A549 (cell line): ENCODE measurements around the gene GHRHR. TPM values are rescaled to one million over a fixed set of nuclear protein-coding genes. Genes with fewer than 3 reads are reported as not detected.

ENCODE experiments used
- ATAC-seq, 2 experiments: fragments of 200-7000 bp in 1 of 2; fragments of >200 bp in 1 of 2; cut with Nextera tagmentation in 1 of 2; cut with Tn5 transposase in 1 of 2; 3 replicates each; pipeline versions ENCODE4 v1.8.0 to v1.9.1; 2018 to 2020; ENCODE audit warnings: mild to moderate bottlenecking in 1 of 2, moderate library complexity in 1 of 2
- CTCF ChIA-PET: fragments of 300-600 bp; sonication (Branson Sonifier 250); formaldehyde crosslinking; extraction: SDS; loops from one replicate; lab custom pipeline; 2021; ENCODE audit warnings: antibody characterized with exemption, inconsistent platforms; lab: Yijun Ruan, JAX
- POLR2A ChIA-PET: fragments of 350-600 bp; formaldehyde crosslinking; extraction: SDS; loops from one replicate; lab custom pipeline; 2021; ENCODE audit warnings: antibody characterized with exemption, inconsistent platforms; lab: Yijun Ruan, JAX
- DNase-seq, 2 experiments: peaks; one replicate each; pipeline versions ENCODE4 v3.0.0 to v3.0.0-alpha.2; 2011 to 2016; ENCODE audit warnings: low read depth in 1 of 2, low spot score in 1 of 2
- FAIRE-seq: peaks from 2 replicates; lab custom pipeline; 2011; peaks lifted over from hg19 to GRCh38; lab: Jason Lieb, UNC
- H3K27ac ChIP-seq, 2 experiments: fragments of >200 bp; sonication (Bioruptor Twin); formaldehyde crosslinking; 3 replicates each; pipeline ENCODE4 v1.5.1; 2016 to 2017
- H3K4me1 ChIP-seq: fragments of >200 bp; sonication (Bioruptor Twin); formaldehyde crosslinking; 3 replicates; pipeline ENCODE4 v1.6.1; 2016
- H3K4me2 ChIP-seq: fragments of >200 bp; sonication (Bioruptor Twin); formaldehyde crosslinking; 3 replicates; pipeline ENCODE4 v1.6.1; 2016
- H3K4me3 ChIP-seq: fragments of >200 bp; sonication (Bioruptor Twin); formaldehyde crosslinking; 3 replicates; pipeline ENCODE4 v1.5.1; 2016
- H3K9me3 ChIP-seq: fragments of >200 bp; sonication (Bioruptor Twin); formaldehyde crosslinking; 3 replicates; pipeline ENCODE4 v1.6.1; 2016
- BHLHE40 ChIP-seq: IDR thresholded peaks from 2 replicates; pipeline ENCODE4 v1.6.1; 2012; ENCODE audit warnings: low read depth, low read length, inconsistent platforms
- CBX8 ChIP-seq: fragments of 200-600 bp; sonication (generic); IDR thresholded peaks from 2 replicates; pipeline ENCODE4 v1.6.1; 2016
- CEBPB ChIP-seq, 2 experiments: fragments of >200 bp in 1 of 2; sonication (Bioruptor Twin) in 1 of 2; formaldehyde crosslinking in 1 of 2; IDR thresholded peaks; 2 replicates each; pipeline ENCODE4 v1.6.1; 2012 to 2016
- CHD2 ChIP-seq: fragments of 150-350 bp; IDR thresholded peaks from 2 replicates; pipeline ENCODE4 v1.6.1; 2014; ENCODE audit warnings: low read length; ENCODE audit not compliant: partially characterized antibody
- CHD4 ChIP-seq: fragments of 200-600 bp; sonication (generic); IDR thresholded peaks from 2 replicates; pipeline ENCODE4 v1.6.1; 2016; ENCODE audit warnings: antibody characterized with exemption, mild to moderate bottlenecking, borderline replicate concordance
- EHMT2 ChIP-seq: fragments of 200-600 bp; sonication (generic); IDR thresholded peaks from 2 replicates; pipeline ENCODE4 v1.6.1; 2016; ENCODE audit warnings: antibody characterized with exemption, low read depth, mild to moderate bottlenecking, moderate library complexity
- EP300 ChIP-seq, 2 experiments: fragments of >200 bp; sonication (Bioruptor Twin); formaldehyde crosslinking; IDR thresholded peaks; 2 replicates in 1 of 2; 3 replicates in 1 of 2; pipeline ENCODE4 v1.6.1; 2016 to 2017
- ESRRA ChIP-seq: fragments of 150-350 bp; IDR thresholded peaks from 2 replicates; pipeline ENCODE4 v1.6.1; 2014; ENCODE audit warnings: mild to moderate bottlenecking, low read length, borderline replicate concordance
- FOXS1 ChIP-seq: fragments of 250-450 bp; sonication (Bioruptor Pico); IDR thresholded peaks from 2 replicates; pipeline ENCODE4 v1.5.0; 2020; ENCODE audit warnings: mild to moderate bottlenecking, moderate library complexity
- KDM1A ChIP-seq: fragments of 200-600 bp; sonication (generic); IDR thresholded peaks from 2 replicates; pipeline ENCODE4 v1.6.1; 2016; ENCODE audit warnings: low read depth, mild to moderate bottlenecking
- KDM5A ChIP-seq: fragments of 200-600 bp; sonication (generic); IDR thresholded peaks from 2 replicates; pipeline ENCODE4 v1.6.1; 2016; ENCODE audit warnings: antibody characterized with exemption, mild to moderate bottlenecking
- MAFK ChIP-seq: fragments of 450-650 bp; IDR thresholded peaks from 2 replicates; pipeline ENCODE4 v1.6.1; 2014; ENCODE audit not compliant: partially characterized antibody
- MYC ChIP-seq: IDR thresholded peaks from 2 replicates; pipeline ENCODE4 v1.6.1; 2012; ENCODE audit warnings: mild to moderate bottlenecking, inconsistent platforms, low read length, improper control_type of control experiment, borderline replicate concordance
- NFE2L2 ChIP-seq: fragments of 150-350 bp; conservative IDR thresholded peaks from 2 replicates; pipeline ENCODE4 v1.6.1; 2014; ENCODE audit warnings: low read length
- PHF8 ChIP-seq: fragments of 200-600 bp; sonication (generic); IDR thresholded peaks from 2 replicates; pipeline ENCODE4 v1.6.1; 2016; ENCODE audit warnings: low read depth, mild to moderate bottlenecking, antibody characterized with exemption, moderate library complexity, borderline replicate concordance
- POLR2A ChIP-seq: IDR thresholded peaks from 2 replicates; pipeline ENCODE4 v1.6.1; 2012; ENCODE audit warnings: mild to moderate bottlenecking, low read length
- POLR2AphosphoS2 ChIP-seq: conservative IDR thresholded peaks from 2 replicates; pipeline ENCODE4 v1.6.1; 2012; ENCODE audit warnings: low read length, improper control_type of control experiment, inconsistent platforms
- RNF2 ChIP-seq: fragments of 200-600 bp; sonication (generic); IDR thresholded peaks from 2 replicates; pipeline ENCODE4 v1.6.1; 2016; ENCODE audit warnings: low read depth, mild to moderate bottlenecking, antibody characterized with exemption, moderate library complexity, borderline replicate concordance
- USF2 ChIP-seq: fragments of 450-650 bp; IDR thresholded peaks from 2 replicates; pipeline ENCODE4 v1.6.1; 2014; ENCODE audit warnings: antibody characterized with exemption
- ZC3H11A ChIP-seq: fragments of 450-650 bp; IDR thresholded peaks from 2 replicates; pipeline ENCODE4 v1.6.1; 2014; ENCODE audit warnings: antibody characterized with exemption, mild to moderate bottlenecking
- WGBS: methylation state at CpG from one replicate; pipeline ENCODE4 v1.1.6; 2017; ENCODE audit errors: missing lambda C conversion rate; 5-methylcytosine and 5-hydroxymethylcytosine counted together
- polyA plus RNA-seq, 4 experiments: library from polyadenylated mRNA; depleted of rRNA in 3 of 4; stranded (reverse); fragments of >200 nt; fragmentation: RNase III in 1 of 4; extraction: RNeasy Plus Mini Kit Qiagen cat#74134 plus additional on column Dnase treatment in 1 of 4; gene quantifications; 2 replicates in 3 of 4; 3 replicates in 1 of 4; pipeline ENCODE4 v1.2.3, GENCODE V29; 2011 to 2017

Gene GHRHR
- polyA plus RNA-seq, 2 of the 4 experiments (the other 2 are of a cell fraction) = not detected

- FAIRE-seq = no peak
- TF ChIP-seq KDM1A = no peak
- TF ChIP-seq EP300 (IDR thresholded peaks at IDR 0.05) = no peak
- no peak for TF ChIP-seq ZC3H11A
- no peak for TF ChIP-seq PHF8
- no peak for TF ChIP-seq ESRRA
- TF ChIP-seq BHLHE40 = no peak
- TF ChIP-seq POLR2A = no peak
- TF ChIP-seq EHMT2 = no peak
- TF ChIP-seq FOXS1 (CRISPR knock-in tag) = no peak
- TF ChIP-seq, all 56 proteins: peak for 0
- H3K9me3 ChIP-seq = no peaks in the 10 kb centered on the region
- H3K4me1 ChIP-seq = no peaks in the 10 kb centered on the region
- DNase-seq (no peak), ATAC-seq (no peak)
- ChIA-PET POLR2A (no interaction called here), CTCF (interaction anchor here (1.7 to 8.6 kb wide), 3 partner anchors 10 to 140 kb away, joined by 4 to 55 read pairs (median 11); no protein-coding TSS in a partner anchor)
- WGBS = 82% methylated on average over 16 of the region's 39 CpGs
- no peak overlapping the region for H3K4me3 ChIP-seq
- no peak overlapping the region for H3K27ac ChIP-seq
- no peak overlapping the region for H3K4me2 ChIP-seq
These were observed 30.7 kb downstream of the GHRHR start for GRCh38 chr7:30994206-30995100.

- POLR2A ChIA-PET = no interaction called here
- TF ChIP-seq CHD2 (no peak), KDM5A (no peak), NFE2L2 (0 out of 2 replicates have a peak, but pooled peaks have one; percentile 32), CHD4 (no peak), MAFK (peak; percentile 78), MYC (no peak)
These were observed 31.8 kb downstream of the GHRHR start for GRCh38 chr7:30995536-30995935.

GRCh38 chr7:30996256-30996655, 32.5 kb downstream of the GHRHR start:
- ATAC-seq = no peak
- 88% methylated on average over 5 of the region's 6 CpGs for WGBS

More at GRCh38 chr7:30995536-30995935, 31.8 kb downstream of the GHRHR start:
- no peak for ATAC-seq
- WGBS = 83% methylated on average over 7 of the region's 7 CpGs
- no peak overlapping the region for H3K4me3 ChIP-seq
- H3K27ac ChIP-seq = peak overlapping the region in 1 of 2 experiments; percentile 42; a peak in 2 of 6 replicates
- FAIRE-seq = no peak
- no peaks in the 10 kb centered on the region for H3K9me3 ChIP-seq
- CTCF ChIA-PET = interaction anchor here (1.3 to 8.6 kb wide), 3 partner anchors 12 to 127 kb away, joined by 3 to 55 read pairs (median 11); no protein-coding TSS in a partner anchor
- no peak overlapping the region for H3K4me2 ChIP-seq
- no peak for DNase-seq
- no peaks in the 10 kb centered on the region for H3K4me1 ChIP-seq

GRCh38 chr7:30996883-30997282, 33.1 kb downstream of the GHRHR start:
- Histone ChIP-seq H3K9me3 (no peaks in the 10 kb centered on the region), H3K4me2 (no peak overlapping the region), H3K4me3 (no peak overlapping the region), H3K27ac (no peak overlapping the region), H3K4me1 (no peaks in the 10 kb centered on the region)
- ChIA-PET POLR2A (no interaction called here), CTCF (interaction anchor here (0.7 to 8.6 kb wide), 6 partner anchors 10 to 195 kb away, joined by 3 to 55 read pairs (median 3); no protein-coding TSS in a partner anchor)
- DNase-seq = no peak
- TF ChIP-seq RNF2 (no peak), USF2 (no peak), CBX8 (no peak), KDM1A (no peak), MAFK (no peak), POLR2A (no peak), POLR2AphosphoS2 (no peak), CHD4 (no peak)
- TF ChIP-seq, all 56 proteins: peak for 0
- ATAC-seq (no peak), FAIRE-seq (no peak)
- WGBS = 75% methylated on average over 5 of the region's 5 CpGs

More at GRCh38 chr7:30996256-30996655, 32.5 kb downstream of the GHRHR start:
- ChIA-PET CTCF (interaction anchor here (1.1 to 8.6 kb wide), 4 partner anchors 11 to 139 kb away, joined by 3 to 55 read pairs (median 6); no protein-coding TSS in a partner anchor), POLR2A (no interaction called here)
- DNase-seq (no peak), FAIRE-seq (no peak)
- Histone ChIP-seq H3K4me2 (no peak overlapping the region), H3K4me3 (no peak overlapping the region), H3K9me3 (no peaks in the 10 kb centered on the region), H3K27ac (no peak overlapping the region), H3K4me1 (no peaks in the 10 kb centered on the region)
- TF ChIP-seq CHD2 = no peak
- peak; percentile 55 to 82; a peak in 3 of 4 replicates for TF ChIP-seq CEBPB (IDR thresholded peaks at IDR 0.05)
- no peak for TF ChIP-seq EP300 (IDR thresholded peaks at IDR 0.05)
- no peak for TF ChIP-seq KDM1A
